ENCODE measurements around the gene DYRK4.

DYRK4 gene

GRCh38 chr12:4557586-4557985 lies 4.4 kb upstream of the DYRK4 start:
- intact Hi-C loops (cut with DNase I), result no loop called here
- no peak for DNase-seq

GRCh38 chr12:4558171-4558570 lies 3.8 kb upstream of the DYRK4 start:
- intact Hi-C loops (cut with DNase I), result no loop called here
- DNase-seq, result no peak

GRCh38 chr12:4563336-4563735 lies 1.3 kb downstream of the DYRK4 start:
- intact Hi-C loops (cut with DNase I), result no loop called here
- no peak for DNase-seq

- no peak for DNase-seq
- intact Hi-C loops (cut with DNase I), result no loop called here
These were observed 2.8 kb downstream of the DYRK4 start for GRCh38 chr12:4564818-4565217.

- no peak for DNase-seq
- intact Hi-C loops (cut with DNase I), result no loop called here
These were observed 4.5 kb downstream of the DYRK4 start for GRCh38 chr12:4566474-4566873.

GRCh38 chr12:4567073-4567881 lies 5.3 kb downstream of the DYRK4 start:
- intact Hi-C loops (cut with DNase I), result no loop called here
- DNase-seq, result peak in 1 of 42 donors; percentile 51

- DNase-seq, result no peak
- intact Hi-C loops (cut with DNase I), result no loop called here
These were observed 7.3 kb downstream of the DYRK4 start for GRCh38 chr12:4569261-4569660.

GRCh38 chr12:4572680-4573079 lies 10.7 kb downstream of the DYRK4 start:
- no peak for DNase-seq
- intact Hi-C loops (cut with DNase I), result no loop called here

- peak in 2 of 42 donors; percentile 22 to 28 for DNase-seq
- intact Hi-C loops (cut with DNase I), result no loop called here
These were observed 17.5 kb downstream of the DYRK4 start for GRCh38 chr12:4579305-4580102.

GRCh38 chr12:4580281-4580688 lies 18.3 kb downstream of the DYRK4 start:
- intact Hi-C loops (cut with DNase I), result no loop called here
- DNase-seq, result no peak

GRCh38 chr12:4584281-4584680 lies 22.3 kb downstream of the DYRK4 start:
- DNase-seq, result no peak
- intact Hi-C loops (cut with DNase I), result no loop called here

GRCh38 chr12:4584896-4585295 lies 22.9 kb downstream of the DYRK4 start:
- no peak for DNase-seq
- intact Hi-C loops (cut with DNase I), result no loop called here

GRCh38 chr12:4586500-4586899 lies 24.5 kb downstream of the DYRK4 start:
- intact Hi-C loops (cut with DNase I), result no loop called here
- DNase-seq, result no peak

- no peak for DNase-seq
- intact Hi-C loops (cut with DNase I), result no loop called here
These were observed 25.1 kb downstream of the DYRK4 start for GRCh38 chr12:4587108-4587507.

GRCh38 chr12:4588916-4589315 lies 26.9 kb downstream of the DYRK4 start:
- intact Hi-C loops (cut with DNase I), result no loop called here
- DNase-seq, result no peak

GRCh38 chr12:4589941-4590340 lies 27.9 kb downstream of the DYRK4 start:
- DNase-seq, result no peak
- intact Hi-C loops (cut with DNase I), result no loop called here

- no peak for DNase-seq
- intact Hi-C loops (cut with DNase I), result no loop called here
These were observed 29.2 kb downstream of the DYRK4 start for GRCh38 chr12:4591180-4591687.

- intact Hi-C loops (cut with DNase I), result no loop called here
- DNase-seq, result no peak
These were observed 33.9 kb downstream of the DYRK4 start for GRCh38 chr12:4595881-4596280.

- intact Hi-C loops (cut with DNase I), result loop anchor here (10.0 kb wide), 1 partner anchor 151 kb away; no protein-coding TSS in a partner anchor
- DNase-seq, result no peak
These were observed 41.4 kb downstream of the DYRK4 start for GRCh38 chr12:4603421-4603820.

- no peak for DNase-seq
- intact Hi-C loops (cut with DNase I), result loop anchor here (10.0 kb wide), 1 partner anchor 151 kb away; no protein-coding TSS in a partner anchor
These were observed 41.9 kb downstream of the DYRK4 start for GRCh38 chr12:4603946-4604345.
